AG04449 (cell line): ENCODE results near the gene MN1.

Experiments
- CTCF ChIA-PET: fragments of 350-600 bp; formaldehyde crosslinking; extraction: SDS; loops from one replicate; lab custom pipeline; 2021; ENCODE audit warnings: antibody characterized with exemption; lab: Yijun Ruan, JAX
- POLR2A ChIA-PET: fragments of 400-600, 350-600 bp; formaldehyde crosslinking; extraction: SDS; loops from one replicate; lab custom pipeline; 2020; ENCODE audit warnings: antibody characterized with exemption, inconsistent platforms; lab: Yijun Ruan, JAX
- DNase-seq: peaks from one replicate; pipeline ENCODE4 v3.0.0-alpha.2; 2010; ENCODE audit warnings: low read depth, low spot score
- H3K4me3 ChIP-seq: 2 replicates; pipeline ENCODE4 v1.5.1; 2011; ENCODE audit warnings: low read depth, mild to moderate bottlenecking, control low read depth, low read length
- CTCF ChIP-seq: IDR thresholded peaks from one replicate; pipeline ENCODE4 v1.5.1; 2011; ENCODE audit warnings: mild to moderate bottlenecking, moderate library complexity, low read length, control low read depth, inconsistent platforms; ENCODE audit not compliant: insufficient read depth; ENCODE audit errors: missing control alignments

The MN1 gene

DNA sequence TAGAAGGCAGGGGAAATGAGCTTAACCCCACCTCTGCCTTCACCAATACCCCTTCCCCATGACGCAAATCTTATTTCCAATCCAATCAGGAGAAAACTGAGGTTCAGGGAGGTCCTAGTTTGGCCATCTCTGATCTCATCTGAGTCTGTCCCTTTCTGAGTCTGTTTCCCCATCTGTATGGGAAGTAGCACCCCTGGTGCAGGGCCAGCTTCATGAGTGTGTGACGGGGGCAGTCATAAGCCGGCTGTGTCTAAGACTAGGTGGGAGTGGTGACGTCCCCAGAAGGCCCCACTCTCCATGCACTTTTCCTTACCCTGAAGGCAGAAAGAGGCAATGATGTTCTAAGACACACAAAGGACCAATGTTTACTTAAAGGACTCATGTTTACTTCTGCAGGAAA is 72.3 kb downstream of the MN1 start:
- no peak for DNase-seq
- no peak overlapping the region for H3K4me3 ChIP-seq
- TF ChIP-seq CTCF = no peak
- CTCF ChIA-PET = no interaction called here
- POLR2A ChIA-PET = no interaction called here

DNA sequence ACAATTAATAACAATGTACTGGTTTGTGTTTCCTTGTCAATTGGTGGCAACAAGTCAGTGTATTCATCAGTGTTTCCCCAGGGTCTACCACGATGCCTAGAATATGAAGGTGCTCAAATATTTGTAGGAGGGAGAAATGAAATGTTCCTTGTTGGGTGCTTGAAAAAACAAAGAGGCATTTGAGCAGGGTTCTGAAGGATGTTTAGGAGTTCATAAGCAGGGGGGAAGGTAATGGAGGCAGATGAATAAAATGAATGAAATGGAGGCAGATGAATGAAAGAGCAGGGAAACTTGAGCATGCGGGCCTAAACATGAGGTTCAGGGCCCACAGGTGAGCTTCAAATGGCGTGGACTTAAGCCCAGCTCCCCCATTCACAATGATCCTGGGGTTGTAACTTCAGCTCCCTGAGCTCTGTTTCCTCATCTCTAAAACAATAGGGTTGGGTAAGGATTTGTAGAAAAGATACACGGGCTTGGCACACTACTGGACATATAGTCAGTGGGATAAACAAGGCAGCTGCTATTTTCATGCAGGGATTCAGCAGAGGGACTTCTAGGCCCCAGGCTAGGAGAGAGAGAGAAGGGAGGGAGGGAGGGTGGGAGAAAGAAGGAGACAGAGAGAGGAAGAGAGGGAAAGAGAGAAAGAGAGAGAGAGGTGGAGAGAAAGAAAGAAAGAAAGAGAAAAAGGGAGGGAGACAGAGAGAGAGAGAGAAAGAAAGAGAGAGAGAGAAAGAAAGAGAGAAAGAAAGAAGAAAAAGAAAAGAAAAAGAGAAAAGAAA is 73.7 kb downstream of the MN1 start:
- ChIA-PET CTCF (no interaction called here), POLR2A (no interaction called here)
- TF ChIP-seq CTCF = no peak
- DNase-seq = no peak
- no peak overlapping the region for H3K4me3 ChIP-seq

DNA sequence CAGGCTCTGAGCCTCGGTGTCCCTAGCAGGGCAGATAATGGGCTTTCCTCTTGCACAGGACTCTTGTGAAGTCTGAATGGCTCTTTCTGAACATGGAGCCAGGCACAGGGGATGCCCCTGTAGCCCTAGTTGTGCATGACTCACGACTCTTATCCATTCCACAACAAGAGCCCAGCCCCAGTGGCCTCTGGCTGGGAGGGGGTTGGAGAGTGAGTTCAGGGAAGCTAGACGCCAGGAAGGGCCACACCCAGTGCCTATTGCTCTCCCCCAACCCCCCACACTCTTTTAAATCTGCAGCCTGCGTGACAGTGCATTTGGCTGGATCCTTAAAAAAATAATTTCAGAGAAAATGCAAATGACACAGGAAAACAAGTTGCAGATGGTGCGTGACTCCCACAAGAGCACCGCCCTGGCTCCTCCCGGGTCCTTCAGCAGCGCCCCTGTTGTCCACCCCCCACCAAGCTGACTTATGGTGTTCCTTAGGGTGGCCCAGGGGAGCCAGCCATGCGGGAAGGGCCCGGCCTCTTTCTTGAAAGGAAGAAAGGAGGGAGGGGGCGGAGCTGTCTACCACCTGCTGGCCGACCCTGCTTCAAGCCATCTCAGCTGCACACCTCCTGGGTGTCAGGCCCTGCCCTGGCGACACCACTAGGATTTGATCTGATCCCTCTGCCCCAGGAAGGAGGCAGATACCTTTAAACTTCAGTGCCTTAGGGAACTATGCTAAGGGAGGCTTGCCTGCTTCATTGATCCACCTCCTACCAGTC is 74.7 kb downstream of the MN1 start:
- CTCF ChIA-PET = no interaction called here
- POLR2A ChIA-PET = no interaction called here
- TF ChIP-seq CTCF = no peak
- DNase-seq = no peak
- H3K4me3 ChIP-seq = no peak overlapping the region

DNA sequence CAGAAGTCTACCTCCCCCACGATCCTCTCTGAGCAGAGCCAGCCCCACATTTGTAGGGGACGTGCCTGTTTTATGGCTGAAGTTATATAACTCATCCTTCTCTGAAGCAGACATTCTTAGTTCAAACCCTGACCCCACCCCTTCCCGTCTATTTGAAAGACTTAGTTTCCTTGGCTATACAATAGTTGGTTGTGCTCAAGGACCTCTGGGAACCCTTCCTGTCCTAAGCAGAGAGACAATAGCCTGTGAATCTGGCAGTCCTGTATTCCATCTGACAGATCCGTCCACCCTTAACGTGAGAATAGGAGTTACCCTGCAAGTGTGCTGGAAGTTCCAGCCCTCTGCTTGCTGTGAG is 75.2 kb downstream of the MN1 start:
- H3K4me3 ChIP-seq = no peak overlapping the region
- CTCF ChIA-PET = no interaction called here
- no peak for DNase-seq
- TF ChIP-seq CTCF = no peak
- POLR2A ChIA-PET = no interaction called here

DNA sequence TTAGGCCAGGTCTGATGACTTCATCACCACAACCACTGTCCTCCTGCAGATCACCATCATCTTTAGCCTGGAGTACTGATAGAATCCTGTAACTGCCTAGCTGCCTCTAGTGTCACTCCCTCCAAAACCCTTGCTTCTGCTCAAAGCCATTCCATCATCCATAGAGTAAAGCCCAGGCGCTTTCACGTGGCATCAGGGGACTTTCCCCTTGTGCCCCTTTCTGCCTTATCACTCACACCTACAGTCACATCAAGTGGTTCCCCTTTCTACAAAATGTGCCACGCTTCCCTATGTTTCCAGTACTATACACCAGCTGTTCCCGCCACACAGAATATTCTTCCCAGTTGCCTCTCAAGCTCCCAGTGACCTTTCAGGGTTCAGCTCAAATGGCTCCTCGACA is 75.9 kb downstream of the MN1 start:
- TF ChIP-seq CTCF = no peak
- H3K4me3 ChIP-seq = no peak overlapping the region
- CTCF ChIA-PET = no interaction called here
- DNase-seq = no peak
- POLR2A ChIA-PET = no interaction called here

DNA sequence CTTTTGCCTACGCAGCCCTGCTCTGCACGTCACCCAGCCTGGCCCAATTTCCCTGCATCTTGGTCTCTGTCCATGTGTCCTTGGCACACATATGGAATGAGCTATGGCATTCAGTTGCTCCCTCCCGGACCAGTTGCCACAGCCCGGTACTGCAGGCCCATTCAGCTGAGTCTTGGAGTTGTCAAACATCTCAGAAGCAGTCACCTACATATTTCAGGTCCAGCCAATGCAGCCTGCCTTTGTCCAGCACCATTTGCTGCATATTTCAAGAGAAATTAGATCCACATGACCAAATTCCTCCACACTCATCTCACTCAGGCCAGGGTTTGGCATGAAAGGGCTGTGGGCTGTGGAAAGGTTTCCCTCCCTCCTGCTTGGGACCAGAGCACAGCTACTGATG is 76.8 kb downstream of the MN1 start:
- ChIA-PET CTCF (interaction anchor here (1.1 kb wide), 1 partner anchor 13 kb away, joined by 3 read pairs; no protein-coding TSS in a partner anchor), POLR2A (no interaction called here)
- DNase-seq = no peak
- no peak overlapping the region for H3K4me3 ChIP-seq
- TF ChIP-seq CTCF = no peak
